ENCODE data around the gene MLIP. TPM values are rescaled to one million over a fixed set of nuclear protein-coding genes. Genes with fewer than 3 reads are reported as not detected.

MLIP gene
- total RNA-seq, 1 experiment from 2014 or later, result 0.59 TPM

- H3K36me3 ChIP-seq (ENCODE audit: control insufficient read depth in 1 of 2, insufficient read depth in 2 of 2, low read length in 2 of 2), result no peaks in the 10 kb centered on the region
- no peaks in the 10 kb centered on the region for H3K9me2 ChIP-seq (ENCODE audit: insufficient read depth)
- no TSS peak for BruUV-seq (replicated peaks)
- DNase-seq (ENCODE audit: low read depth, low spot score) (no peak), ATAC-seq (no peak)
- ChIA-PET POLR2A (no interaction called here), CTCF (no interaction called here), RAD21 (ENCODE audit: low non-redundant PET in 1 of 2, low total read pairs in 2 of 2, uncharacterized antibody in 2 of 2, unreplicated experiment in 2 of 2) (no interaction called here)
- no peaks in the 10 kb centered on the region for H3K27me3 ChIP-seq (ENCODE audit: insufficient read depth, low read length)
- TF ChIP-seq POLR2AphosphoS5 (IDR thresholded peaks at IDR 0.05; ENCODE audit: low read depth, low read length) (no peak), EZH2 (IDR thresholded peaks at IDR 0.05) (no peak), CTCF (IDR thresholded peaks at IDR 0.05 in 2 of 3, conservative IDR thresholded peaks at IDR 0.05 in 1 of 3; ENCODE audit: borderline replicate concordance in 1 of 3, insufficient read depth in 1 of 3, low read depth in 2 of 3, low read length in 2 of 3) (no peak), REST (IDR thresholded peaks at IDR 0.05; ENCODE audit: low read depth) (no peak)
- H3K79me2 ChIP-seq (ENCODE audit: insufficient read depth, low read length), result no peaks in the 10 kb centered on the region
- intact Hi-C loops (cut with micrococcal nuclease), result no loop called here
- no peak overlapping the region for H3K9ac ChIP-seq (ENCODE audit: low read length)
- no peaks in the 10 kb centered on the region for H4K20me1 ChIP-seq (ENCODE audit: insufficient read depth)
- H3K27ac ChIP-seq (ENCODE audit: low read depth, low read length), result no peak overlapping the region
- H3K9me3 ChIP-seq (ENCODE audit: control insufficient read depth in 1 of 2, insufficient read depth in 1 of 2, low read depth in 1 of 2, low read length in 2 of 2), result no peaks in the 10 kb centered on the region
- no peak overlapping the region for H3K4me2 ChIP-seq (ENCODE audit: low read length)
- H3K4me3 ChIP-seq (replicated peaks in 1 of 2; ENCODE audit: low read depth in 1 of 2, low read length in 2 of 2), result no peak overlapping the region
- H3K4me1 ChIP-seq (ENCODE audit: control insufficient read depth in 1 of 2, insufficient read depth in 2 of 2, low read length in 2 of 2), result no peaks in the 10 kb centered on the region
- no peak overlapping the region for H2AFZ ChIP-seq (ENCODE audit: low read depth, low read length, poor library complexity, severe bottlenecking)
Measured at GRCh38 chr6:54068694-54069093, 42.5 kb upstream of the MLIP start.

Data from HCT116 (cell line).